H9 (cell line): Measurements from ENCODE around the gene BMP8A. TPM values are rescaled to one million over a fixed set of nuclear protein-coding genes. Genes with fewer than 3 reads are reported as not detected.

Source experiments
- DNase-seq: peaks from one replicate; pipeline ENCODE4 v3.0.0-alpha.2; 2017
- H2AFZ ChIP-seq: one replicate; pipeline ENCODE4 v1.6.1; 2013; ENCODE audit warnings: mild to moderate bottlenecking, low read length, control low read depth, moderate library complexity
- H2AK5ac ChIP-seq: 2 replicates; pipeline ENCODE4 v1.6.1; 2013; ENCODE audit warnings: low read length, control low read depth, mixed read lengths; ENCODE audit not compliant: insufficient read length
- H2BK120ac ChIP-seq: one replicate; pipeline ENCODE4 v1.6.1; 2013; ENCODE audit warnings: low read depth, mild to moderate bottlenecking, low read length, control low read depth, inconsistent platforms; ENCODE audit not compliant: poor library complexity, severe bottlenecking
- H2BK12ac ChIP-seq: 2 replicates; pipeline ENCODE4 v1.6.1; 2013; ENCODE audit warnings: low read length, control low read depth, mixed read lengths, low read depth; ENCODE audit not compliant: insufficient read length
- H2BK15ac ChIP-seq: 2 replicates; pipeline ENCODE4 v1.6.1; 2013; ENCODE audit warnings: low read depth, low read length, control low read depth
- H2BK20ac ChIP-seq: one replicate; pipeline ENCODE4 v1.6.1; 2013; ENCODE audit warnings: low read depth, mild to moderate bottlenecking, low read length, control low read depth, inconsistent platforms; ENCODE audit not compliant: poor library complexity, severe bottlenecking
- H2BK5ac ChIP-seq: 2 replicates; pipeline ENCODE4 v1.6.1; 2013; ENCODE audit warnings: low read length, control low read depth, mixed read lengths; ENCODE audit not compliant: insufficient read length
- H3K14ac ChIP-seq: 2 replicates; pipeline ENCODE4 v1.6.1; 2013; ENCODE audit warnings: low read length, control low read depth; ENCODE audit not compliant: insufficient read depth
- H3K18ac ChIP-seq: 2 replicates; pipeline ENCODE4 v1.6.1; 2013; ENCODE audit warnings: low read depth, mild to moderate bottlenecking, mixed read lengths, low read length, control low read depth; ENCODE audit not compliant: insufficient read length
- H3K23ac ChIP-seq: 2 replicates; pipeline ENCODE4 v1.6.1; 2013; ENCODE audit warnings: low read length, control low read depth, mixed read lengths, low read depth; ENCODE audit not compliant: insufficient read length
- H3K23me2 ChIP-seq: 2 replicates; pipeline ENCODE4 v1.6.1; 2013; ENCODE audit warnings: low read depth, mild to moderate bottlenecking, mixed read lengths, low read length, control low read depth; ENCODE audit not compliant: insufficient read length, poor library complexity, severe bottlenecking
- H3K27ac ChIP-seq: 2 replicates; pipeline ENCODE4 v1.5.1; 2013; ENCODE audit warnings: low read length, control low read depth, mixed read lengths, low read depth; ENCODE audit not compliant: insufficient read length
- H3K27me3 ChIP-seq: 2 replicates; pipeline ENCODE4 v1.6.1; 2013; ENCODE audit warnings: low read length, control low read depth, inconsistent platforms; ENCODE audit not compliant: insufficient read depth
- H3K4ac ChIP-seq: 2 replicates; pipeline ENCODE4 v1.6.1; 2013; ENCODE audit warnings: low read depth, mild to moderate bottlenecking, control low read depth, inconsistent platforms, low read length, moderate library complexity
- H3K4me1 ChIP-seq: 2 replicates; pipeline ENCODE4 v1.6.1; 2013; ENCODE audit warnings: low read length, control low read depth, inconsistent platforms; ENCODE audit not compliant: insufficient read depth
- H3K4me2 ChIP-seq: 2 replicates; pipeline ENCODE4 v1.6.1; 2013; ENCODE audit warnings: low read length, control low read depth, mixed read lengths; ENCODE audit not compliant: insufficient read length, insufficient read depth
- H3K56ac ChIP-seq: 2 replicates; pipeline ENCODE4 v1.6.1; 2013; ENCODE audit warnings: low read depth, mild to moderate bottlenecking, mixed read lengths, low read length, control low read depth; ENCODE audit not compliant: insufficient read length
- H3K79me1 ChIP-seq: 2 replicates; pipeline ENCODE4 v1.6.1; 2013; ENCODE audit warnings: low read depth, mild to moderate bottlenecking, moderate library complexity, low read length, control low read depth, inconsistent platforms; ENCODE audit not compliant: insufficient read depth, poor library complexity, severe bottlenecking
- H3K79me2 ChIP-seq: 2 replicates; pipeline ENCODE4 v1.6.1; 2013; ENCODE audit warnings: low read length, control low read depth, inconsistent platforms; ENCODE audit not compliant: insufficient read depth
- H3K9ac ChIP-seq: 2 replicates; pipeline ENCODE4 v1.6.1; 2013; ENCODE audit warnings: low read length, control low read depth, mixed read lengths; ENCODE audit not compliant: insufficient read length; ENCODE audit errors: extremely low read depth
- H3K9me3 ChIP-seq: one replicate; pipeline ENCODE4 v1.6.1; 2013; ENCODE audit warnings: low read depth, low read length, inconsistent platforms; ENCODE audit not compliant: control insufficient read depth
- H3T11ph ChIP-seq: one replicate; pipeline ENCODE4 v1.6.1; 2013; ENCODE audit warnings: mild to moderate bottlenecking, low read length, control low read depth, inconsistent platforms
- H4K20me1 ChIP-seq: one replicate; pipeline ENCODE4 v1.6.1; 2013; ENCODE audit not compliant: control insufficient read depth, insufficient read length, insufficient read depth
- H4K5ac ChIP-seq: 2 replicates; pipeline ENCODE4 v1.6.1; 2013; ENCODE audit warnings: low read depth, mild to moderate bottlenecking, mixed read lengths, low read length, control low read depth; ENCODE audit not compliant: insufficient read length
- H4K8ac ChIP-seq: replicated peaks from 2 replicates; pipeline ENCODE4 v1.6.1; 2013; ENCODE audit warnings: low read length, control low read depth, mixed read lengths, low read depth; ENCODE audit not compliant: insufficient read length
- H4K91ac ChIP-seq: 2 replicates; pipeline ENCODE4 v1.6.1; 2013; ENCODE audit warnings: low read depth, mild to moderate bottlenecking, moderate library complexity, mixed read lengths, low read length, control low read depth; ENCODE audit not compliant: insufficient read length
- H3K27ac Mint-ChIP-seq, 3 experiments: 2 replicates in 2 of 3; 3 replicates in 1 of 3; pipeline ENCODE4 v1.8.0; 2020 to 2021; ENCODE audit warnings: mixed read lengths in 3 of 3, mild to moderate bottlenecking in 1 of 3, moderate library complexity in 1 of 3
- H3K27me3 Mint-ChIP-seq: 2 replicates; pipeline ENCODE4 v1.8.0; 2021; ENCODE audit warnings: low read depth, mild to moderate bottlenecking, moderate library complexity, mixed read lengths
- H3K36me3 Mint-ChIP-seq, 3 experiments: 2 replicates in 2 of 3; 3 replicates in 1 of 3; pipeline ENCODE4 v1.8.0; 2020 to 2021; ENCODE audit warnings: low read depth in 3 of 3, mixed read lengths in 3 of 3; ENCODE audit not compliant: insufficient read depth in 1 of 3
- H3K4me1 Mint-ChIP-seq, 2 experiments: 2 replicates each; pipeline ENCODE4 v1.8.0; 2020; ENCODE audit warnings: mixed read lengths in 2 of 2
- H3K4me3 Mint-ChIP-seq, 2 experiments: 2 replicates in 1 of 2; 3 replicates in 1 of 2; pipeline ENCODE4 v1.8.0; 2020 to 2021; ENCODE audit warnings: mild to moderate bottlenecking in 2 of 2, mixed read lengths in 2 of 2, moderate library complexity in 1 of 2
- H3K9me3 Mint-ChIP-seq, 2 experiments: 2 replicates in 1 of 2; 3 replicates in 1 of 2; pipeline ENCODE4 v1.8.0; 2020; ENCODE audit warnings: mild to moderate bottlenecking in 2 of 2, mixed read lengths in 2 of 2, moderate library complexity in 1 of 2
- CTCF ChIP-seq: fragments of 200-600 bp; sonication (generic); conservative IDR thresholded peaks from 3 replicates; pipeline ENCODE4 v1.8.0; 2021; ENCODE audit warnings: antibody characterized with exemption, mild to moderate bottlenecking
- WGBS: extraction: QIAGEN DNeasy Blood & Tissue Kit; methylation state at CpG from one replicate; pipeline ENCODE4 v1.1.7; 2013; ENCODE audit warnings: missing lambda C conversion rate, low lambda C conversion rate, mixed read lengths; ENCODE audit not compliant: insufficient read length; ENCODE audit errors: extremely low coverage; 5-methylcytosine and 5-hydroxymethylcytosine counted together
- total RNA-seq: library from RNA; stranded (reverse); gene quantifications from 2 replicates; pipeline ENCODE4 v1.2.1, GENCODE V29; 2021

The BMP8A gene
- total RNA-seq, 1 experiment from 2014 or later = 0.52 TPM

- H3K23me2 ChIP-seq = no peaks in the 10 kb centered on the region
- H2AFZ ChIP-seq = no peak overlapping the region
- no peak overlapping the region for H3K56ac ChIP-seq
- H3K79me1 ChIP-seq = no peaks in the 10 kb centered on the region
- no peak overlapping the region for H2BK20ac ChIP-seq
- H3K23ac ChIP-seq = no peak overlapping the region
- H3K27ac ChIP-seq = no peak overlapping the region
- no peak for TF ChIP-seq CTCF
- H3K4ac ChIP-seq = no peak overlapping the region
- Mint-ChIP-seq H3K36me3 (peaks cover 65 to 100% (median 93%) of the 10 kb centered on the region in 3 experiments), H3K9me3 (no peaks in the 10 kb centered on the region), H3K27ac (no peak overlapping the region), H3K27me3 (no peaks in the 10 kb centered on the region; the same call in 1 of the 2 replicates), H3K4me1 (no peaks in the 10 kb centered on the region), H3K4me3 (no peak overlapping the region)
- H2BK15ac ChIP-seq = no peak overlapping the region
- no peaks in the 10 kb centered on the region for H4K20me1 ChIP-seq
- no peak overlapping the region for H4K91ac ChIP-seq
- H3K27me3 ChIP-seq = no peaks in the 10 kb centered on the region
- no peak for DNase-seq
- H4K5ac ChIP-seq = no peak overlapping the region
- H3K14ac ChIP-seq = no peak overlapping the region
- no peaks in the 10 kb centered on the region for H3K4me1 ChIP-seq
- no peak overlapping the region for H2BK12ac ChIP-seq
- no peak overlapping the region for H3T11ph ChIP-seq
- H3K18ac ChIP-seq = no peak overlapping the region
- no CpG with 5 or more reads among the region's 4 CpGs for WGBS
- no peaks in the 10 kb centered on the region for H3K79me2 ChIP-seq
- H3K9ac ChIP-seq = no peak overlapping the region
- H3K4me2 ChIP-seq = no peak overlapping the region
- no peak overlapping the region for H2BK120ac ChIP-seq
- H2AK5ac ChIP-seq = no peak overlapping the region
- H2BK5ac ChIP-seq = no peak overlapping the region
- H4K8ac ChIP-seq = no peak overlapping the region
- H3K9me3 ChIP-seq = no peaks in the 10 kb centered on the region
Measured at GRCh38 chr1:39458991-39459390, 32.4 kb upstream of the BMP8A start.
